Testis (tissue), 3 donors: Measurements from ENCODE around the gene SEMA4D. TPM values are rescaled to one million over a fixed set of nuclear protein-coding genes. Genes with fewer than 3 reads are reported as not detected.

Source experiments
- DNase-seq: peaks from one replicate; pipeline ENCODE4 v3.0.0-alpha.2; 2019
- H3K27ac ChIP-seq, 2 donors: fragments of 200-600 bp; sonication (generic); one replicate each; pipeline ENCODE4 v1.5.1; 2019
- H3K27me3 ChIP-seq: fragments of 200-600 bp; sonication (generic); one replicate; pipeline ENCODE4 v1.5.1; 2019
- H3K36me3 ChIP-seq: fragments of 200-600 bp; sonication (generic); one replicate; pipeline ENCODE4 v1.5.1; 2017; ENCODE audit warnings: low read depth; ENCODE audit errors: missing control alignments
- H3K4me1 ChIP-seq: fragments of 200-600 bp; sonication (generic); one replicate; pipeline ENCODE4 v1.5.1; 2019
- H3K4me3 ChIP-seq, 2 donors: fragments of 200-600 bp; sonication (generic); one replicate each; pipeline ENCODE4 v1.5.1; 2017 to 2019
- H3K9me3 ChIP-seq: fragments of 200-600 bp; sonication (generic); one replicate; pipeline ENCODE4 v1.5.1; 2017
- POLR2A ChIP-seq: fragments of 450-650 bp; IDR thresholded peaks from one replicate; pipeline ENCODE4 v1.6.1; 2017; ENCODE audit warnings: antibody characterized with exemption, mild to moderate bottlenecking, moderate library complexity
- WGBS, 2 donors: methylation state at CpG; one replicate each; pipeline ENCODE4 v1.1.5; 2018; 5-methylcytosine and 5-hydroxymethylcytosine counted together
- intact Hi-C: fragments of 100-400 bp; cut with DNase I; formaldehyde crosslinking; loops from one replicate; pipeline ENCODE4 v1.15.1; 2023; ENCODE audit warnings: low total_unique reads
- polyA plus RNA-seq: library from polyadenylated mRNA; stranded (reverse); fragments of 350-450 nt; fragmentation: Illumina TruSeq; extraction: RNeasy Lipid Tissue Mini Kit (QIAGEN cat#74804); gene quantifications from one replicate; pipeline ENCODE4 v1.2.3, GENCODE V29; 2014; ENCODE audit warnings: low read depth, low replicate concordance; ENCODE audit not compliant: insufficient read depth
- total RNA-seq, 2 donors: library from RNA; depleted of rRNA; stranded (reverse); fragments of >200 nt; gene quantifications; one replicate each; pipeline ENCODE4 v1.2.3, GENCODE V29; 2016
- TF ChIP-seq, protein P1 (sequence below), 3 experiments: fragments of 450-650 bp in 2 of 3; fragments of 200-600 bp in 1 of 3; sonication (generic) in 1 of 3; IDR thresholded peaks; one replicate each; pipeline ENCODE4 v1.5.1; 2016 to 2019; ENCODE audit warnings: antibody characterized with exemption in 3 of 3, mild to moderate bottlenecking in 2 of 3, moderate library complexity in 1 of 3

The SEMA4D gene
- total and polyA plus RNA-seq, 3 donors from 2014 or later, result 26.2 to 53.1 (median 38.7) TPM

GRCh38 chr9:89543111-89543510 is 45.2 kb upstream of the SEMA4D start:
- intact Hi-C loops, result no loop called here
- Histone ChIP-seq H3K4me3 (no peak overlapping the region), H3K36me3 (no peaks in the 10 kb centered on the region), H3K4me1 (no peaks in the 10 kb centered on the region), H3K9me3 (no peaks in the 10 kb centered on the region), H3K27ac (no peak overlapping the region), H3K27me3 (no peaks in the 10 kb centered on the region)
- TF ChIP-seq, protein P1, sequence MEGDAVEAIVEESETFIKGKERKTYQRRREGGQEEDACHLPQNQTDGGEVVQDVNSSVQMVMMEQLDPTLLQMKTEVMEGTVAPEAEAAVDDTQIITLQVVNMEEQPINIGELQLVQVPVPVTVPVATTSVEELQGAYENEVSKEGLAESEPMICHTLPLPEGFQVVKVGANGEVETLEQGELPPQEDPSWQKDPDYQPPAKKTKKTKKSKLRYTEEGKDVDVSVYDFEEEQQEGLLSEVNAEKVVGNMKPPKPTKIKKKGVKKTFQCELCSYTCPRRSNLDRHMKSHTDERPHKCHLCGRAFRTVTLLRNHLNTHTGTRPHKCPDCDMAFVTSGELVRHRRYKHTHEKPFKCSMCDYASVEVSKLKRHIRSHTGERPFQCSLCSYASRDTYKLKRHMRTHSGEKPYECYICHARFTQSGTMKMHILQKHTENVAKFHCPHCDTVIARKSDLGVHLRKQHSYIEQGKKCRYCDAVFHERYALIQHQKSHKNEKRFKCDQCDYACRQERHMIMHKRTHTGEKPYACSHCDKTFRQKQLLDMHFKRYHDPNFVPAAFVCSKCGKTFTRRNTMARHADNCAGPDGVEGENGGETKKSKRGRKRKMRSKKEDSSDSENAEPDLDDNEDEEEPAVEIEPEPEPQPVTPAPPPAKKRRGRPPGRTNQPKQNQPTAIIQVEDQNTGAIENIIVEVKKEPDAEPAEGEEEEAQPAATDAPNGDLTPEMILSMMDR (IDR thresholded peaks at IDR 0.05), result no peak
- no peak for TF ChIP-seq POLR2A
- WGBS, 2 donors, result 70 to 77% methylated on average over 9 of the region's 9 CpGs
- DNase-seq, result no peak

DNA sequence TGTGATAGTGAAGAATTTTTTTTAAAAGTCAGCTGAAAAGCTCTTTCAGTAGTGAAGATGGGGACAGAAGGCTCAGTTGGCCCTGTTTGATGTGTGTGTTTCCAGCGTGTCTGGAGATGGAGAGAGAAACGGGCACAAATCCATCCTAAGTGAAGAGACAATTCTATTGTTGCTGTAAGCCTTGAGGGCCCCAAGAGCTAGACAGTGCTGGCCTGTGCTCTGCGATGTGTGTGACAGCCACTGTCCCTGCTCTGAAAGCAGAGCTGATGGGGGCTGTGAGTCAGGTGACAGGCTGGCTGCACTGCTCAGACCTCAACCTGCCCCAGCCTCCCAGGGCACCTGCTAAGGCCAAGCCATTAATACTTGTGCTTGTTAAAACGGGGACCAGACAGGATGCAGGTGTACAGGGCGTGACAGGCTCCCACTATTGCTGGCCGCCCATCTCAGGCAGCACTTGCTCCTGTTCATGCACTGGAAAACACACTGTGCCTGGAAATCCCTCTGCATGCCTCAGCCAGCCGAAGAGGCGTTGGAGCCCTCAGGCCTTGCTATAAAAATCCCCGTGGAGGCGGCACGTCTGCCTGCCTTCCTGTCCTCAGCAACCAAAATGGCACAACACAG is 44.6 kb upstream of the SEMA4D start:
- WGBS, 2 donors, result 82 to 83% methylated on average over 8 to 11 of the region's 11 CpGs
- no peak for DNase-seq

DNA sequence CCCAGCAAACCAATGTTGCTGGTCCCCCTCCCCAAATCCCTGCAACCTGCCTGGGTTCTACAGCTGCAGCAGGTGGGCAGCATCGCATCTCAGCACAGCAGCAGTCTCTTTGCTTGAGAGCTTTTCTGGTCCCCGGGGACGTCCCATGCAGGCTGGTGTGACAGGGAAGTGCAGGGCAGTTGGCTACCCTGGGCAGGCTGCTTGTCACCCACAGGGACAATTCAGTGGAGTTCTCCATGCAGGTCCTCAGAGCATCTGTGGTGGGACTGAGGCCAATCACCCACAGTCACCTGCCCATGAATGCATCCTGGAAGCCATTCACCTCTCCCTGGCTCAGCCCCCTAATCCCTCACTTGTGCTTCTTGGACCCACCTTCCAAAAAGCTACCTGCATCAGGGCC is 43.9 kb upstream of the SEMA4D start:
- Histone ChIP-seq H3K27me3 (no peaks in the 10 kb centered on the region), H3K4me3 (no peak overlapping the region), H3K36me3 (no peaks in the 10 kb centered on the region), H3K4me1 (no peaks in the 10 kb centered on the region), H3K9me3 (no peaks in the 10 kb centered on the region), H3K27ac (no peak overlapping the region)
- WGBS, 2 donors, result 91 to 93% methylated on average over 3 of the region's 3 CpGs
- DNase-seq, result no peak
- TF ChIP-seq, protein P1 (IDR thresholded peaks at IDR 0.05), result no peak
- no peak for TF ChIP-seq POLR2A
- intact Hi-C loops, result no loop called here

More for the DNA sequence above, 44.6 kb upstream of the SEMA4D start:
- intact Hi-C loops, result no loop called here
- TF ChIP-seq, protein P1 (IDR thresholded peaks at IDR 0.05), result no peak
- TF ChIP-seq POLR2A, result no peak
- H3K4me1 ChIP-seq, result no peaks in the 10 kb centered on the region
- no peaks in the 10 kb centered on the region for H3K36me3 ChIP-seq
- no peaks in the 10 kb centered on the region for H3K9me3 ChIP-seq
- H3K27me3 ChIP-seq, result no peaks in the 10 kb centered on the region
- H3K27ac ChIP-seq, result no peak overlapping the region
- no peak overlapping the region for H3K4me3 ChIP-seq

DNA sequence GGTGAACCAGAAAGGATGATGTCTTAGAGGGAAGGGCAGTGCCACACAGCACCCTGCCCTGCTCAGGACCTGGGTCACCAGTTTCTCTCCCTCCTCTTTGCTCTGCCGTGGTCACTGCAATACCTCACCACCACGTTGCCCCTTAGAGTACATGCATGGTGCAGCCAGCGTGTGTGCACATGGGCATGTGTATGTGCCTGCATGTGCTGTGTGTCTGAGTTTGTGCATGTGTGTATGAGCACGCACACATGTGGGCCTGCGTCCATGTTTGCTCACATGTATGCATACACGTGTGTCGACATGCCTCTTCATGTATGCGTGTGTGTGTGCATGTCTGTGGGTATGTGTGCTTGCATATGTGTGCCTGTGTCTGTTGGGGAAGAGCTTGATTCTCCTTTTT is 41.5 kb upstream of the SEMA4D start:
- intact Hi-C loops, result no loop called here

More for the DNA sequence above, 41.5 kb upstream of the SEMA4D start:
- Histone ChIP-seq H3K4me3 (no peak overlapping the region), H3K9me3 (no peaks in the 10 kb centered on the region), H3K4me1 (no peaks in the 10 kb centered on the region), H3K27me3 (no peaks in the 10 kb centered on the region), H3K27ac (no peak overlapping the region), H3K36me3 (no peaks in the 10 kb centered on the region)
- WGBS, 2 donors, result 92 to 96% methylated on average over 8 of the region's 8 CpGs
- no peak for TF ChIP-seq POLR2A
- TF ChIP-seq, protein P1 (IDR thresholded peaks at IDR 0.05), result no peak
- DNase-seq, result no peak
